OCI-M2 (cell line): ENCODE data around the gene MCF2L.

ENCODE experiments used
- DNase-seq: peaks from one replicate; lab custom pipeline; 2025; ENCODE audit not compliant: unreplicated experiment; lab: John Stamatoyannopoulos, UW

Gene MCF2L

GRCh38 chr13:113142876-113143275 is 173.9 kb downstream of the MCF2L start:
- no peak for DNase-seq

GRCh38 chr13:113143466-113144254 is 174.6 kb downstream of the MCF2L start:
- no peak for DNase-seq

GRCh38 chr13:113144255-113144629 is 175.2 kb downstream of the MCF2L start:
- DNase-seq = no peak

- no peak for DNase-seq
Measured at GRCh38 chr13:113145496-113145895, 176.5 kb downstream of the MCF2L start.

- DNase-seq = no peak
Measured at GRCh38 chr13:113145911-113146598, 177.0 kb downstream of the MCF2L start.

- DNase-seq = no peak
Measured at GRCh38 chr13:113146750-113147149, 177.7 kb downstream of the MCF2L start.

GRCh38 chr13:113147206-113147605 is 178.2 kb downstream of the MCF2L start:
- DNase-seq = no peak

GRCh38 chr13:113148407-113148806 is 179.4 kb downstream of the MCF2L start:
- no peak for DNase-seq

GRCh38 chr13:113148940-113149503 is 180.0 kb downstream of the MCF2L start:
- no peak for DNase-seq
